C4-2B (cell line): ENCODE data around the gene KDM2A.

Source experiments
- H3K27ac ChIP-seq: fragments of 450-650 bp; 2 replicates; pipeline ENCODE4 v1.5.1; 2017
- CTCF ChIP-seq: fragments of 450-650 bp; conservative IDR thresholded peaks from 2 replicates; pipeline ENCODE4 v1.5.1; 2017; ENCODE audit warnings: mild to moderate bottlenecking
- ZFX ChIP-seq: fragments of 450-650 bp; IDR thresholded peaks from 2 replicates; pipeline ENCODE4 v1.6.1; 2017

The KDM2A gene

DNA sequence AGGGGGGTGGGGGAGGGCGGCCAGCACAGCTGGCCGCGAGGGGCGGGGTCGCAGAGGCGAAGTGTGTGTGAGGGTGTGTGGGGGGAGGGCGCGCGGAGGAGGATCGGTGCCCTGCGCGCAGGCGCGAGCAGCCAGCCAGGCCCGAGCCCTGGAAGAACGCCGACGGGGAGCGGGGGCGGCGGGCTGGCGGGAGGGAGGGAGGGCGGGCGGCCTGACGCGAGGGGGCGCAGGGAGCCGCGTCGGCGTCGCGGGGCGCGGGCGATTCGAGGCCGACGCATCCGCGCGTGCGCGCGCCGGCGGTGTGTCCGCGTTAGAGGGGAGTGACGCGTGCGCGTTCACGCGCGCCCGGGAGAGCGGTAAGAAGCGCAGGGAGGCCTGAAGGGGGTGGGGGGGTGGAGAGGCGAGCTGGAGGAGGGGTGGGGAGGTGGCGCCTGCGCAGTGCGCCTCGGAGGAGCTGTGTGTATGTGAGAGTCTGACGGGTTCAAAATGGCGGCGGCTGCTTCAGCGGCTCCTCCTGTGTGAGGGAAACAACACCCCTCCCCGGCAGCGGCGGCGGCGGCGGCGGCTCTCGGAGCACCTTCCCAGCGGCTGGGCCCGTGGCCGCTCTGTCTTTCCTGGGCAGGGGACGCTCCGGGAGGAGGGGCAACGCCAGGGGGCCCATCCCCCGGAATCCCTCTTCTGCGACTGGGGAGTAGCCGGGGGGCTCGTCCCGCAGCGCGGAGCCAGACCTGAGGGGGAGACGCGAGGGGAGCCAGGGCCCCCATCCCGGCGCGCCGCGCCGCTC, at the start of gene KDM2A:
KDM2A (plus strand) TSS at position 463 of the 784 bp plus-strand sequence. CDS start 2,054 bp downstream, outside the sequence.
- TF ChIP-seq ZFX (no peak), CTCF (peak; percentile 21)
- H3K27ac ChIP-seq, result peak within 1 kb of the TSS; percentile 96

DNA sequence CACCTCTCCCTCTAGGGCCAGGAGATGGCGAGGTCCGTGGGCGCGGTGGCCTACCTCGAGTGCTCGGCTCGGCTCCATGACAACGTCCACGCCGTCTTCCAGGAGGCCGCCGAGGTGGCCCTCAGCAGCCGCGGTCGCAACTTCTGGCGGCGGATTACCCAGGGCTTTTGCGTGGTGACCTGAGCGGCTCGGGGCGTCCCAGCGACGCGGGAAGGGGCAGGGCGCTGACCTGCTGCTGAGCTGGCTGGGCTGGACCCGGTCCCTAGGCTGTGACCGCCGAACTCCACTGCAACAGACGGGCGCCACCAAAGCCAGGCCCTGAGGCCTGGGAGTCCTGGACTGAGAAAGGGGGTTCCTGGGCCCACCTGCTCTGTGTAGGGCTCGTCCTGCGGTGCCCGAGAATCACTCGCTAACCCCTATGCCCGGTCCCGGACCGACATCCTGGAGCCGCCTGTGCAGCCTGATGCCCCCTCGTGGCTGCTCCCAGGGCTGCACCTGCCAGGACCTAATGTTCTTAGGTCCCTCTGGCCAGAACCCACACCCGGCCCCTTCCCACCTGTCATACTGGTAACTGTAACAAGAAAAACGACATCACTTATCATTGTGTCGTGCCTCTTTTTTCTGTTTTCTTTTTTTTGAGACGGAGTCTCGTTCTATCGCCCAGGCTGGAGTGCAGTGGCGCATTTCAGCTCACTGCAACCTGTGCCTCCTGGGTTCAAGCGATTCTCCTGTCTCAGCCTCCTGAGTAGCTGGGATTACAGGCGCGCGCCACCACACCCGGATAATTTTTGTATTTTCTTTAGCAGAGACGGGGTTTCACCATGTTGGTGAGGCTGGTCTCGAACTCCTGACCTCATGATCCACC, 47.4 kb upstream of the KDM2A start:
- no peak for TF ChIP-seq ZFX
- peak; percentile 87 for TF ChIP-seq CTCF
- no peak overlapping the region for H3K27ac ChIP-seq

- TF ChIP-seq ZFX, result no peak
- TF ChIP-seq CTCF, result no peak
- H3K27ac ChIP-seq, result no peak overlapping the region
Measured at GRCh38 chr11:67072295-67072694, 46.8 kb upstream of the KDM2A start.

GRCh38 chr11:67073908-67074307, 45.2 kb upstream of the KDM2A start:
- TF ChIP-seq ZFX (no peak), CTCF (no peak)
- no peak overlapping the region for H3K27ac ChIP-seq

GRCh38 chr11:67076202-67076601, 42.9 kb upstream of the KDM2A start:
- TF ChIP-seq ZFX (no peak), CTCF (no peak)
- no peak overlapping the region for H3K27ac ChIP-seq

GRCh38 chr11:67079065-67079705, 39.9 kb upstream of the KDM2A start:
- no peak for TF ChIP-seq ZFX
- no peak for TF ChIP-seq CTCF
- H3K27ac ChIP-seq, result no peak overlapping the region
